H9 (cell line): ENCODE measurements around the gene PELI3. TPM values are rescaled to one million over a fixed set of nuclear protein-coding genes. Genes with fewer than 3 reads are reported as not detected.

Source experiments
- DNase-seq: peaks from one replicate; pipeline ENCODE4 v3.0.0-alpha.2; 2017
- H2AFZ ChIP-seq: one replicate; pipeline ENCODE4 v1.6.1; 2013; ENCODE audit warnings: mild to moderate bottlenecking, low read length, control low read depth, moderate library complexity
- H2AK5ac ChIP-seq: 2 replicates; pipeline ENCODE4 v1.6.1; 2013; ENCODE audit warnings: low read length, control low read depth, mixed read lengths; ENCODE audit not compliant: insufficient read length
- H2BK120ac ChIP-seq: one replicate; pipeline ENCODE4 v1.6.1; 2013; ENCODE audit warnings: low read depth, mild to moderate bottlenecking, low read length, control low read depth, inconsistent platforms; ENCODE audit not compliant: poor library complexity, severe bottlenecking
- H2BK12ac ChIP-seq: 2 replicates; pipeline ENCODE4 v1.6.1; 2013; ENCODE audit warnings: low read length, control low read depth, mixed read lengths, low read depth; ENCODE audit not compliant: insufficient read length
- H2BK15ac ChIP-seq: 2 replicates; pipeline ENCODE4 v1.6.1; 2013; ENCODE audit warnings: low read depth, low read length, control low read depth
- H2BK20ac ChIP-seq: one replicate; pipeline ENCODE4 v1.6.1; 2013; ENCODE audit warnings: low read depth, mild to moderate bottlenecking, low read length, control low read depth, inconsistent platforms; ENCODE audit not compliant: poor library complexity, severe bottlenecking
- H2BK5ac ChIP-seq: 2 replicates; pipeline ENCODE4 v1.6.1; 2013; ENCODE audit warnings: low read length, control low read depth, mixed read lengths; ENCODE audit not compliant: insufficient read length
- H3K14ac ChIP-seq: 2 replicates; pipeline ENCODE4 v1.6.1; 2013; ENCODE audit warnings: low read length, control low read depth; ENCODE audit not compliant: insufficient read depth
- H3K18ac ChIP-seq: 2 replicates; pipeline ENCODE4 v1.6.1; 2013; ENCODE audit warnings: low read depth, mild to moderate bottlenecking, mixed read lengths, low read length, control low read depth; ENCODE audit not compliant: insufficient read length
- H3K23ac ChIP-seq: 2 replicates; pipeline ENCODE4 v1.6.1; 2013; ENCODE audit warnings: low read length, control low read depth, mixed read lengths, low read depth; ENCODE audit not compliant: insufficient read length
- H3K23me2 ChIP-seq: 2 replicates; pipeline ENCODE4 v1.6.1; 2013; ENCODE audit warnings: low read depth, mild to moderate bottlenecking, mixed read lengths, low read length, control low read depth; ENCODE audit not compliant: insufficient read length, poor library complexity, severe bottlenecking
- H3K27ac ChIP-seq: 2 replicates; pipeline ENCODE4 v1.5.1; 2013; ENCODE audit warnings: low read length, control low read depth, mixed read lengths, low read depth; ENCODE audit not compliant: insufficient read length
- H3K27me3 ChIP-seq: 2 replicates; pipeline ENCODE4 v1.6.1; 2013; ENCODE audit warnings: low read length, control low read depth, inconsistent platforms; ENCODE audit not compliant: insufficient read depth
- H3K4ac ChIP-seq: 2 replicates; pipeline ENCODE4 v1.6.1; 2013; ENCODE audit warnings: low read depth, mild to moderate bottlenecking, control low read depth, inconsistent platforms, low read length, moderate library complexity
- H3K4me1 ChIP-seq: 2 replicates; pipeline ENCODE4 v1.6.1; 2013; ENCODE audit warnings: low read length, control low read depth, inconsistent platforms; ENCODE audit not compliant: insufficient read depth
- H3K4me2 ChIP-seq: 2 replicates; pipeline ENCODE4 v1.6.1; 2013; ENCODE audit warnings: low read length, control low read depth, mixed read lengths; ENCODE audit not compliant: insufficient read length, insufficient read depth
- H3K56ac ChIP-seq: 2 replicates; pipeline ENCODE4 v1.6.1; 2013; ENCODE audit warnings: low read depth, mild to moderate bottlenecking, mixed read lengths, low read length, control low read depth; ENCODE audit not compliant: insufficient read length
- H3K79me1 ChIP-seq: 2 replicates; pipeline ENCODE4 v1.6.1; 2013; ENCODE audit warnings: low read depth, mild to moderate bottlenecking, moderate library complexity, low read length, control low read depth, inconsistent platforms; ENCODE audit not compliant: insufficient read depth, poor library complexity, severe bottlenecking
- H3K79me2 ChIP-seq: 2 replicates; pipeline ENCODE4 v1.6.1; 2013; ENCODE audit warnings: low read length, control low read depth, inconsistent platforms; ENCODE audit not compliant: insufficient read depth
- H3K9ac ChIP-seq: 2 replicates; pipeline ENCODE4 v1.6.1; 2013; ENCODE audit warnings: low read length, control low read depth, mixed read lengths; ENCODE audit not compliant: insufficient read length; ENCODE audit errors: extremely low read depth
- H3K9me3 ChIP-seq: one replicate; pipeline ENCODE4 v1.6.1; 2013; ENCODE audit warnings: low read depth, low read length, inconsistent platforms; ENCODE audit not compliant: control insufficient read depth
- H3T11ph ChIP-seq: one replicate; pipeline ENCODE4 v1.6.1; 2013; ENCODE audit warnings: mild to moderate bottlenecking, low read length, control low read depth, inconsistent platforms
- H4K20me1 ChIP-seq: one replicate; pipeline ENCODE4 v1.6.1; 2013; ENCODE audit not compliant: control insufficient read depth, insufficient read length, insufficient read depth
- H4K5ac ChIP-seq: 2 replicates; pipeline ENCODE4 v1.6.1; 2013; ENCODE audit warnings: low read depth, mild to moderate bottlenecking, mixed read lengths, low read length, control low read depth; ENCODE audit not compliant: insufficient read length
- H4K8ac ChIP-seq: replicated peaks from 2 replicates; pipeline ENCODE4 v1.6.1; 2013; ENCODE audit warnings: low read length, control low read depth, mixed read lengths, low read depth; ENCODE audit not compliant: insufficient read length
- H4K91ac ChIP-seq: 2 replicates; pipeline ENCODE4 v1.6.1; 2013; ENCODE audit warnings: low read depth, mild to moderate bottlenecking, moderate library complexity, mixed read lengths, low read length, control low read depth; ENCODE audit not compliant: insufficient read length
- H3K27ac Mint-ChIP-seq, 3 experiments: 2 replicates in 2 of 3; 3 replicates in 1 of 3; pipeline ENCODE4 v1.8.0; 2020 to 2021; ENCODE audit warnings: mixed read lengths in 3 of 3, mild to moderate bottlenecking in 1 of 3, moderate library complexity in 1 of 3
- H3K27me3 Mint-ChIP-seq: 2 replicates; pipeline ENCODE4 v1.8.0; 2021; ENCODE audit warnings: low read depth, mild to moderate bottlenecking, moderate library complexity, mixed read lengths
- H3K36me3 Mint-ChIP-seq, 3 experiments: 2 replicates in 2 of 3; 3 replicates in 1 of 3; pipeline ENCODE4 v1.8.0; 2020 to 2021; ENCODE audit warnings: low read depth in 3 of 3, mixed read lengths in 3 of 3; ENCODE audit not compliant: insufficient read depth in 1 of 3
- H3K4me1 Mint-ChIP-seq, 2 experiments: 2 replicates each; pipeline ENCODE4 v1.8.0; 2020; ENCODE audit warnings: mixed read lengths in 2 of 2
- H3K4me3 Mint-ChIP-seq, 2 experiments: 2 replicates in 1 of 2; 3 replicates in 1 of 2; pipeline ENCODE4 v1.8.0; 2020 to 2021; ENCODE audit warnings: mild to moderate bottlenecking in 2 of 2, mixed read lengths in 2 of 2, moderate library complexity in 1 of 2
- H3K9me3 Mint-ChIP-seq, 2 experiments: 2 replicates in 1 of 2; 3 replicates in 1 of 2; pipeline ENCODE4 v1.8.0; 2020; ENCODE audit warnings: mild to moderate bottlenecking in 2 of 2, mixed read lengths in 2 of 2, moderate library complexity in 1 of 2
- WGBS: extraction: QIAGEN DNeasy Blood & Tissue Kit; methylation state at CpG from one replicate; pipeline ENCODE4 v1.1.7; 2013; ENCODE audit warnings: missing lambda C conversion rate, low lambda C conversion rate, mixed read lengths; ENCODE audit not compliant: insufficient read length; ENCODE audit errors: extremely low coverage; 5-methylcytosine and 5-hydroxymethylcytosine counted together
- total RNA-seq: library from RNA; stranded (reverse); gene quantifications from 2 replicates; pipeline ENCODE4 v1.2.1, GENCODE V29; 2021
- TF ChIP-seq, protein P1 (sequence below): fragments of 200-600 bp; sonication (generic); conservative IDR thresholded peaks from 3 replicates; pipeline ENCODE4 v1.8.0; 2021; ENCODE audit warnings: antibody characterized with exemption, mild to moderate bottlenecking

Gene PELI3
- total RNA-seq, 1 experiment from 2014 or later, result 10.3 TPM

DNA sequence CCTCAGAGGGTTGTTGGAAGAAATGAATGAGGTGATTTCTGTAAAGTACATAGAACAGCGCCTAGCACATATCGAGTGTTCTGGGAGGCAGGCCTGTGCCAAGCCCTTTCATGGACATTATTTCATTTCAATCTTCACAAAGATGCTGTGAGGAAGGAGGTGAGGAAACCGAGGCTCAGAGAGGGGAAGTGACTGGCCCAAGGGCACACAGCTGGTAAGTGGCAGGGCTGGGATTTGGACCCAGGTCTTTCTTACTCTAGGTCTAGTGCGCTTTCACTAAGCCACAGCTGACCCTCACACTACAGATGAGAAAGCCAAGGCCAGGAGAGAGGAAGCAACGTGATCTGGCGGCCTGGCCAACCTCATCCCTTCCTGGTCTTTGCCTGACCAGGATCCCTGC lies 2.0 kb downstream of the PELI3 start:
- H3K27ac Mint-ChIP-seq, result no peak overlapping the region
- H2BK120ac ChIP-seq, result no peak overlapping the region
- H3K27me3 ChIP-seq, result no peaks in the 10 kb centered on the region

More for the DNA sequence above, 2.0 kb downstream of the PELI3 start:
- TF ChIP-seq, protein P1, sequence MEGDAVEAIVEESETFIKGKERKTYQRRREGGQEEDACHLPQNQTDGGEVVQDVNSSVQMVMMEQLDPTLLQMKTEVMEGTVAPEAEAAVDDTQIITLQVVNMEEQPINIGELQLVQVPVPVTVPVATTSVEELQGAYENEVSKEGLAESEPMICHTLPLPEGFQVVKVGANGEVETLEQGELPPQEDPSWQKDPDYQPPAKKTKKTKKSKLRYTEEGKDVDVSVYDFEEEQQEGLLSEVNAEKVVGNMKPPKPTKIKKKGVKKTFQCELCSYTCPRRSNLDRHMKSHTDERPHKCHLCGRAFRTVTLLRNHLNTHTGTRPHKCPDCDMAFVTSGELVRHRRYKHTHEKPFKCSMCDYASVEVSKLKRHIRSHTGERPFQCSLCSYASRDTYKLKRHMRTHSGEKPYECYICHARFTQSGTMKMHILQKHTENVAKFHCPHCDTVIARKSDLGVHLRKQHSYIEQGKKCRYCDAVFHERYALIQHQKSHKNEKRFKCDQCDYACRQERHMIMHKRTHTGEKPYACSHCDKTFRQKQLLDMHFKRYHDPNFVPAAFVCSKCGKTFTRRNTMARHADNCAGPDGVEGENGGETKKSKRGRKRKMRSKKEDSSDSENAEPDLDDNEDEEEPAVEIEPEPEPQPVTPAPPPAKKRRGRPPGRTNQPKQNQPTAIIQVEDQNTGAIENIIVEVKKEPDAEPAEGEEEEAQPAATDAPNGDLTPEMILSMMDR, result no peak
- Histone ChIP-seq H3K79me1 (no peaks in the 10 kb centered on the region), H3K18ac (no peak overlapping the region), H4K91ac (no peak overlapping the region), H3K56ac (no peak overlapping the region), H3K4me1 (no peaks in the 10 kb centered on the region; the same call in 1 of the 2 replicates), H3K79me2 (no peaks in the 10 kb centered on the region), H3K9me3 (no peaks in the 10 kb centered on the region), H3K4me2 (no peak overlapping the region), H4K8ac (no peak overlapping the region), H2BK5ac (no peak overlapping the region), H4K20me1 (no peaks in the 10 kb centered on the region), H3K14ac (no peak overlapping the region), H2BK20ac (no peak overlapping the region), H2BK15ac (no peak overlapping the region), H3K23ac (no peak overlapping the region), H3K4ac (no peak overlapping the region), H2BK12ac (no peak overlapping the region), H3K9ac (no peak overlapping the region), H3T11ph (no peak overlapping the region), H4K5ac (no peak overlapping the region), H2AFZ (no peak overlapping the region), H3K23me2 (peaks cover 6% of the 10 kb centered on the region), H2AK5ac (no peak overlapping the region), H3K27ac (no peak overlapping the region)
- WGBS, result no CpG with 5 or more reads among the region's 6 CpGs
- H3K4me3 Mint-ChIP-seq, result peak overlapping the region; percentile 39 to 92; a peak in 3 of 5 replicates
- no peak for DNase-seq
- peaks cover 21 to 36% of the 10 kb centered on the region in 2 experiments for H3K4me1 Mint-ChIP-seq
- peaks cover 6% of the 10 kb centered on the region for H3K27me3 Mint-ChIP-seq
- peaks cover 0 to 24% (median 17%) of the 10 kb centered on the region in 3 experiments; a peak in 6 of 7 replicates for H3K36me3 Mint-ChIP-seq
- peaks cover 0 to 1% of the 10 kb centered on the region in 2 experiments; a peak in 2 of 5 replicates for H3K9me3 Mint-ChIP-seq
